ENCODE data around the gene SLFN5.

SLFN5 gene

DNA sequence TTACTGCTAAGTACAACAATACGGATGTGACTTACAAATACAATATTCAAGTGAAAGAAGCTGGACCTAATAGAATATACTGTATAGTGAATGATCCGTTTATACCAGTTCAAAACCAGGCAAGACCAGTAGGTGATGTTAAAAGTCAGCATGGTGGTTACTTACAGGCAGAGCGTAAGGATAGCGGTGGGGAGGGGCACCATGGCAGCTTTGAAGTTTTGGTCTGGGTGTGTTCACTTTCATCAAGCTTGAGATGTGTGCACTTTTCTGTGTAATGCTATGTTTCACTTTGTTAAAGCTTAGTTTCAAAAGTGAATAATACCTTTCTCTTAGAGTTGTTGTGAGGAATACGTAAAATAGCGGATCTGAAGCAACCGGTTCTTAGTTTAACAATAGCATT lies 32.1 kb upstream of the SLFN5 start:
- Histone ChIP-seq H3K9ac (ENCODE audit: low read depth, low read length, poor library complexity) (no peak overlapping the region), H3K23ac (ENCODE audit: low read depth, low read length, poor library complexity) (no peak overlapping the region), H2BK120ac (ENCODE audit: low read depth, low read length) (no peak overlapping the region), H2BK15ac (ENCODE audit: low read length) (no peak overlapping the region), H4K8ac (ENCODE audit: low read depth, low read length) (no peak overlapping the region), H3K4me1 (ENCODE audit: control insufficient read depth in 2 of 2, insufficient read depth in 1 of 2, low read depth in 1 of 2, low read length in 2 of 2) (no peaks in the 10 kb centered on the region), H3K4me2 (ENCODE audit: insufficient read depth, low read length, poor library complexity, severe bottlenecking) (no peak overlapping the region), H3K14ac (ENCODE audit: low read length) (no peak overlapping the region), H2BK12ac (ENCODE audit: low read length) (no peak overlapping the region), H4K91ac (ENCODE audit: low read depth, low read length, poor library complexity) (no peak overlapping the region), H3K36me3 (replicated peaks in 1 of 2; ENCODE audit: control insufficient read depth in 2 of 2, insufficient read depth in 2 of 2, low read length in 2 of 2) (no peaks in the 10 kb centered on the region), H3K9me3 (replicated peaks in 1 of 2; ENCODE audit: control insufficient read depth in 2 of 2, insufficient read depth in 1 of 2, low read depth in 1 of 2, low read length in 2 of 2) (no peaks in the 10 kb centered on the region), H3K18ac (ENCODE audit: low read length) (no peak overlapping the region), H3K27ac (replicated peaks; ENCODE audit: low read length) (no peak overlapping the region), H3K27me3 (ENCODE audit: control insufficient read depth in 3 of 3, insufficient read depth in 3 of 3, low read depth in 1 of 3, low read length in 3 of 3) (peaks cover 0 to 13% (median 0%) of the 10 kb centered on the region in 3 experiments), H2BK5ac (ENCODE audit: low read length) (no peak overlapping the region), H3K4me3 (ENCODE audit: low read length in 2 of 2) (no peak overlapping the region), H3K79me1 (ENCODE audit: low read depth, low read length) (no peaks in the 10 kb centered on the region), H3K4ac (ENCODE audit: low read length) (no peak overlapping the region), H2AK5ac (ENCODE audit: low read depth, low read length) (no peak overlapping the region), H2AFZ (ENCODE audit: low read length) (no peak overlapping the region)
- DNase-seq (ENCODE audit: low spot score) = no peak
- WGBS, 2 donors (ENCODE audit: extremely low coverage in 2 of 2, insufficient read length in 2 of 2, insufficient replicate concordance in 1 of 2) = no CpG with 5 or more reads among the region's 7 CpGs

DNA sequence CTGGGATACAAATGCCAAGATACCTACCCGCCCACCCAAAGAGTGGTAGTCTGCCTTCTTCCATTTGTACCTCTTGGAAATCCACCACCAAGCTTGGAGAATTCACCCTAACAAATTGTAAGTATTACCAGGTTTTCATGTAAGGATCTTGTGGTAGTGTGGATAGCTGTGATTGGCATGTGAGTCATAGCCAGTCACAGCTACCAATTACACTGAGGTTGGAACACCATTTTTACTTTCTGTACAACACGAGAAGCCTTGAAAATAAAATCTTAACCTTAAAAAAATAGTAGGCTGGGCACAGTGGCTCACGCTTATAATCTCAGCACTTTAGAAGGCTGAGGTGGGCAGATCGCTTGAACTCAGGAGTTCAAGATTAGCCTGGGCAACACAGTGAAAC lies 30.2 kb upstream of the SLFN5 start:
- Histone ChIP-seq H3K27me3 (ENCODE audit: control insufficient read depth in 3 of 3, insufficient read depth in 3 of 3, low read depth in 1 of 3, low read length in 3 of 3) (peaks cover 0 to 20% (median 0%) of the 10 kb centered on the region in 3 experiments), H2AK5ac (ENCODE audit: low read depth, low read length) (no peak overlapping the region), H3K4me3 (ENCODE audit: low read length in 2 of 2) (no peak overlapping the region), H4K91ac (ENCODE audit: low read depth, low read length, poor library complexity) (no peak overlapping the region), H2BK15ac (ENCODE audit: low read length) (no peak overlapping the region), H3K9ac (ENCODE audit: low read depth, low read length, poor library complexity) (no peak overlapping the region), H3K23ac (ENCODE audit: low read depth, low read length, poor library complexity) (no peak overlapping the region), H3K4me1 (ENCODE audit: control insufficient read depth in 2 of 2, insufficient read depth in 1 of 2, low read depth in 1 of 2, low read length in 2 of 2) (no peaks in the 10 kb centered on the region), H3K18ac (ENCODE audit: low read length) (no peak overlapping the region), H3K9me3 (replicated peaks in 1 of 2; ENCODE audit: control insufficient read depth in 2 of 2, insufficient read depth in 1 of 2, low read depth in 1 of 2, low read length in 2 of 2) (no peaks in the 10 kb centered on the region), H3K4ac (ENCODE audit: low read length) (no peak overlapping the region), H4K8ac (ENCODE audit: low read depth, low read length) (no peak overlapping the region), H3K79me1 (ENCODE audit: low read depth, low read length) (no peaks in the 10 kb centered on the region), H2AFZ (ENCODE audit: low read length) (no peak overlapping the region), H2BK12ac (ENCODE audit: low read length) (no peak overlapping the region), H3K14ac (ENCODE audit: low read length) (no peak overlapping the region), H3K36me3 (replicated peaks in 1 of 2; ENCODE audit: control insufficient read depth in 2 of 2, insufficient read depth in 2 of 2, low read length in 2 of 2) (no peaks in the 10 kb centered on the region), H3K4me2 (ENCODE audit: insufficient read depth, low read length, poor library complexity, severe bottlenecking) (no peak overlapping the region), H2BK120ac (ENCODE audit: low read depth, low read length) (no peak overlapping the region), H3K27ac (replicated peaks; ENCODE audit: low read length) (no peak overlapping the region), H2BK5ac (ENCODE audit: low read length) (no peak overlapping the region)
- WGBS, 2 donors (ENCODE audit: extremely low coverage in 2 of 2, insufficient read length in 2 of 2, insufficient replicate concordance in 1 of 2) = no CpG with 5 or more reads among the region's 4 CpGs
- no peak for DNase-seq (ENCODE audit: low spot score)

DNA sequence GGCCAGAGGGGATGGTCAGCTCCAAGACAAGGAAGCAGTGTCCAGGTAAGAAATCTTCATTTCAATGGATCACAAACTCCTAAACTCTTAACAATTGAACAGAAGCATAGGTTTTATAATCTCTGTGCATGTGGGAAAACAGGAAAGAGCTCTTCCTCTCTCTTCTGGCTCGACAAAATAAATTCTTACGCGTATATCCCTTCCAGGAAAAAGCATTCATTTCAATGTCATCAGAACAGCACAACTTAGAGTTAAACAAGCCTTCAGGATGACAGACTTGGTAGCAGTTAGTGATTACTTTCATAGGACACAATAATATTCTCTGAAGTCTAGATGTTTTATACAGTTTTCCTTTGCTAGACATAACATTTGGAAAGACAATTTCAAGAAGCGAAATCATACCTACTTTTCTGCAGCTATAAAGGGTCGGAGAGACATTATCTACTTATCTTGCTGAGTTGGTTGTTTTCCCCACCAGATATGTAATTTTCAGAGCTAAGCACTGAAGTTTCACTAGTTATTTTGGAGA lies 29.4 kb upstream of the SLFN5 start:
- Histone ChIP-seq H3K9ac (ENCODE audit: low read depth, low read length, poor library complexity) (no peak overlapping the region), H3K27me3 (ENCODE audit: control insufficient read depth in 3 of 3, insufficient read depth in 3 of 3, low read depth in 1 of 3, low read length in 3 of 3) (peaks cover 0 to 20% (median 0%) of the 10 kb centered on the region in 3 experiments), H3K4ac (ENCODE audit: low read length) (no peak overlapping the region), H3K14ac (ENCODE audit: low read length) (no peak overlapping the region), H4K91ac (ENCODE audit: low read depth, low read length, poor library complexity) (no peak overlapping the region), H3K27ac (replicated peaks; ENCODE audit: low read length) (no peak overlapping the region), H3K4me2 (ENCODE audit: insufficient read depth, low read length, poor library complexity, severe bottlenecking) (no peak overlapping the region), H2BK15ac (ENCODE audit: low read length) (no peak overlapping the region), H3K4me3 (ENCODE audit: low read length in 2 of 2) (no peak overlapping the region), H4K8ac (ENCODE audit: low read depth, low read length) (no peak overlapping the region), H3K79me1 (ENCODE audit: low read depth, low read length) (no peaks in the 10 kb centered on the region), H3K18ac (ENCODE audit: low read length) (no peak overlapping the region), H2BK12ac (ENCODE audit: low read length) (no peak overlapping the region), H3K4me1 (ENCODE audit: control insufficient read depth in 2 of 2, insufficient read depth in 1 of 2, low read depth in 1 of 2, low read length in 2 of 2) (no peaks in the 10 kb centered on the region), H2AK5ac (ENCODE audit: low read depth, low read length) (no peak overlapping the region), H2AFZ (ENCODE audit: low read length) (no peak overlapping the region), H3K9me3 (replicated peaks in 1 of 2; ENCODE audit: control insufficient read depth in 2 of 2, insufficient read depth in 1 of 2, low read depth in 1 of 2, low read length in 2 of 2) (no peaks in the 10 kb centered on the region), H2BK120ac (ENCODE audit: low read depth, low read length) (no peak overlapping the region), H2BK5ac (ENCODE audit: low read length) (no peak overlapping the region), H3K36me3 (replicated peaks in 1 of 2; ENCODE audit: control insufficient read depth in 2 of 2, insufficient read depth in 2 of 2, low read length in 2 of 2) (no peaks in the 10 kb centered on the region), H3K23ac (ENCODE audit: low read depth, low read length, poor library complexity) (no peak overlapping the region)
- no CpG with 5 or more reads among the region's 5 CpGs for whole genome bisulfite sequencing, 2 donors (ENCODE audit: extremely low coverage in 2 of 2, insufficient read length in 2 of 2, insufficient replicate concordance in 1 of 2)
- DNase-seq (ENCODE audit: low spot score) = no peak

DNA sequence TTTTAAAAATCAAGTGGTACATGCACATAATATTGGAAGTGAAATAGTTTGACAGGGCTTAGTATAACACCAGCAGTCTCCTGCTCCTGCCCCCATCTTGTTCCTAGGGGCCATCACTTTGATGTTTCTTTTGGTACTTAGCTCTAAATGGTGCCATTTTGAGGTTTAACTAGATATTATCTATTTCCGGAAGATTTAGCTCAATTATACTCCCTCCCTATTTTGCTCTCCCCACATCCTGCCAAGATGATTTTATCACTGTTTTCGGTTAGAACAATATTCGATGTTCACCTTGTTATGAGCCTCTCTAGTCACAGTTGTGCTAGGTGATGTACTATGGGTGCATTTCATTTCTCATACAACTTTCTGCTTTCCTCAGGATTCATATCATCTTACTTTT lies 28.7 kb upstream of the SLFN5 start:
- Histone ChIP-seq H3K18ac (ENCODE audit: low read length) (no peak overlapping the region), H3K4ac (ENCODE audit: low read length) (no peak overlapping the region), H2AK5ac (ENCODE audit: low read depth, low read length) (no peak overlapping the region), H3K14ac (ENCODE audit: low read length) (no peak overlapping the region), H2BK12ac (ENCODE audit: low read length) (no peak overlapping the region), H2AFZ (ENCODE audit: low read length) (no peak overlapping the region), H3K23ac (ENCODE audit: low read depth, low read length, poor library complexity) (no peak overlapping the region), H3K27ac (replicated peaks; ENCODE audit: low read length) (no peak overlapping the region), H3K9me3 (replicated peaks in 1 of 2; ENCODE audit: control insufficient read depth in 2 of 2, insufficient read depth in 1 of 2, low read depth in 1 of 2, low read length in 2 of 2) (no peaks in the 10 kb centered on the region), H3K27me3 (ENCODE audit: control insufficient read depth in 3 of 3, insufficient read depth in 3 of 3, low read depth in 1 of 3, low read length in 3 of 3) (peaks cover 0 to 20% (median 0%) of the 10 kb centered on the region in 3 experiments), H2BK120ac (ENCODE audit: low read depth, low read length) (no peak overlapping the region), H2BK5ac (ENCODE audit: low read length) (no peak overlapping the region), H3K4me3 (ENCODE audit: low read length in 2 of 2) (no peak overlapping the region), H4K8ac (ENCODE audit: low read depth, low read length) (no peak overlapping the region), H3K4me1 (ENCODE audit: control insufficient read depth in 2 of 2, insufficient read depth in 1 of 2, low read depth in 1 of 2, low read length in 2 of 2) (no peaks in the 10 kb centered on the region), H3K4me2 (ENCODE audit: insufficient read depth, low read length, poor library complexity, severe bottlenecking) (no peak overlapping the region), H2BK15ac (ENCODE audit: low read length) (no peak overlapping the region), H4K91ac (ENCODE audit: low read depth, low read length, poor library complexity) (no peak overlapping the region), H3K36me3 (replicated peaks in 1 of 2; ENCODE audit: control insufficient read depth in 2 of 2, insufficient read depth in 2 of 2, low read length in 2 of 2) (no peaks in the 10 kb centered on the region), H3K79me1 (ENCODE audit: low read depth, low read length) (no peaks in the 10 kb centered on the region), H3K9ac (ENCODE audit: low read depth, low read length, poor library complexity) (no peak overlapping the region)
- WGBS, 2 donors (ENCODE audit: extremely low coverage in 2 of 2, insufficient read length in 2 of 2, insufficient replicate concordance in 1 of 2) = no CpG with 5 or more reads among the region's 3 CpGs
- no peak for DNase-seq (ENCODE audit: low spot score)
